Measurements from ENCODE around the gene NADK2. TPM values are rescaled to one million over a fixed set of nuclear protein-coding genes. Genes with fewer than 3 reads are reported as not detected.

Gene NADK2
- total RNA-seq, 1 experiment from 2014 or later = 49.9 TPM

DNA sequence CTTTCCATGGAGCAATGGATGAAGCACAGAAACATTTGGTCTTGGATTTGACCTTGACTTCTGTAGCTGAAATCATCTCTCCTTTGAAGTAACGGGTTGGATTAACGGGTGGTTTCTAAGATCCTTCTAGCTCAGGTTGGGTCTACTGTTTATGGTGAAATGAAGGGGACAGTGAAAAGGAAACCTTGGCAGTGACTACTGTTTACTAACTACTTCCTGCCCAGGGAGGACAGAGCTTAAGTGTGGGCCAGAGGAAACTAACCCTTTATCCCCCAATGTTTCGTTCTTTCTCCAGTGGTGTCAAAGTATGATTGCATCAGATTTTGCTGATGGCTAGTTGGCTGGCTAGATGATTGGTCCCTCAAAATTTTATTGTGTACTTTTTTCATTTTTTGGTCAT lies 67.6 kb downstream of the NADK2 start:
- Histone ChIP-seq H3K9me3 (replicated peaks) (no peaks in the 10 kb centered on the region), H3K27ac (no peak overlapping the region), H3K4me3 (no peak overlapping the region), H3K36me3 (peaks cover 100% of the 10 kb centered on the region), H3K27me3 (no peaks in the 10 kb centered on the region), H3K4me1 (0 out of 2 replicates have a peak, but pooled peaks cover 3% of the 10 kb centered on the region)
- no peak for DNase-seq

DNA sequence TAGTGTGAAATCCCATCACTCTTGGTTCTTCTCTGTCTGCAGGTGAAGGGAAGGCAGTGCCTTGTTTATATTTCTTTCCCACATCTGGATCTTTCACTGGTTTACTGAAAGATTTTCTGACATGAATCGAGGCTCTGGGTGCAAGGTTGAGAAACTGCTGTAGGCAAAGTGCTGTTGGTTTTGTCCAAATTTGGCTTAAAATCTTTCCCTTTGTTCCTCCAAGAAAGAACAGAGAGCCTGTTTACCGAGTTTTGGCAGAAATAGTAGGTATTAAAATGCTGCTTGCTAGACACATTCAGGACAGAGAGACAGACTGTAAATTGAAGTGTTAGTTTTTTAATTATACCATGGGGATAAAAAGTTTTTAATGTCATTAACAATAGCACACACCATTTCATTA lies 68.3 kb downstream of the NADK2 start:
- 0 out of 2 replicates have a peak, but pooled peaks cover 3% of the 10 kb centered on the region for H3K4me1 ChIP-seq
- H3K4me3 ChIP-seq = no peak overlapping the region
- H3K27ac ChIP-seq = no peak overlapping the region
- no peak for DNase-seq
- peaks cover 100% of the 10 kb centered on the region for H3K36me3 ChIP-seq
- H3K9me3 ChIP-seq (replicated peaks) = no peaks in the 10 kb centered on the region
- no peaks in the 10 kb centered on the region for H3K27me3 ChIP-seq

DNA sequence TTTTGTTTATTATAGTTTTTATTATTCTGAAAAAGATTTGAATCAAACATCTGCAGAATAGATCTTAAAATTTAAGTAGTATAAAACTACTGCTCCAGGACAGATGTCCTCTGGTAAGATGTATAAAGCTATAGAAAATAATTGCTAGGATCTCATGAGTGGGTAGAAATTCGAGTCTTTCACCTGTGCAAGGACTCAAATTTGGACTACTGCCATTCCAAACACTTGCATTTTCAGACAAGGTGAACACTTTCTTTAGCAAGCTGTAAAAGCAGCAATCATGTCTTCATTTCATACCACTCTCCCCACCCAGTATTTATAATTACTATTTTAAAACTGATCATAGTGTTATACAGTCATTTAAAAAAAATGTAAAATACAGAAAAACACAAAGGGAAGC lies 69.1 kb downstream of the NADK2 start:
- DNase-seq = no peak
- Histone ChIP-seq H3K4me1 (peaks cover 3% of the 10 kb centered on the region; the same call in 1 of the 2 replicates), H3K27ac (no peak overlapping the region), H3K9me3 (replicated peaks) (no peaks in the 10 kb centered on the region), H3K36me3 (peaks cover 100% of the 10 kb centered on the region), H3K4me3 (no peak overlapping the region), H3K27me3 (no peaks in the 10 kb centered on the region)

DNA sequence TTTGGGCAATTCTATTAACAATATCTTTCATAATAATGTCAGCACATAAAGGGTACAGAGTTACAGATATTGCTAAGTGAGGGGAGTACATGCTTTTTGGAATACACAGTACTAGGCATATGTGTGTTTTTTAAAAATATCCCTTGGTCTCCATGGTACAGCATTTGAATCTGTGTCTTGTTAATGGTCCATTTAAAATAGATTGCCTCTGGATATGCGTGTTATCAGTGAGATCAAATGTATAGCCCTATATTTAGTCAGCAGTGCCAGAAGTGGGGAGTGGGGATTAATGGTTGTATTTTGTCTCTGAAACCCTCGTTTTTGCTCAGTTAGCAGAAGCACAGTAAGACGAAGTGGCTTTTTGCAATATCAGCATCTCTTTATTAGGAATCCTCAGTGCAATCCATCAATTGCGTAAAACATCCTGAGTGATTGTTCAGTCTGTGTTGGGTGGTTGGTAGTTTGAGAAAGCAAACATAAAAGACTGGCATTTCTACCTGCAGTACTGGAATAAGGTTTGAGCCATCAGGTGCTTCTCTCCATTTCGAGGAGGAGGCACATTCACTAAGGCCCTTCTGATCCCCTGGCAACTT lies 70.8 kb downstream of the NADK2 start:
- Histone ChIP-seq H3K27ac (no peak overlapping the region), H3K4me3 (no peak overlapping the region), H3K36me3 (peaks cover 100% of the 10 kb centered on the region), H3K4me1 (peaks cover 6% of the 10 kb centered on the region; the same call in 1 of the 2 replicates), H3K27me3 (no peaks in the 10 kb centered on the region), H3K9me3 (replicated peaks) (no peaks in the 10 kb centered on the region)
- DNase-seq = no peak

DNA sequence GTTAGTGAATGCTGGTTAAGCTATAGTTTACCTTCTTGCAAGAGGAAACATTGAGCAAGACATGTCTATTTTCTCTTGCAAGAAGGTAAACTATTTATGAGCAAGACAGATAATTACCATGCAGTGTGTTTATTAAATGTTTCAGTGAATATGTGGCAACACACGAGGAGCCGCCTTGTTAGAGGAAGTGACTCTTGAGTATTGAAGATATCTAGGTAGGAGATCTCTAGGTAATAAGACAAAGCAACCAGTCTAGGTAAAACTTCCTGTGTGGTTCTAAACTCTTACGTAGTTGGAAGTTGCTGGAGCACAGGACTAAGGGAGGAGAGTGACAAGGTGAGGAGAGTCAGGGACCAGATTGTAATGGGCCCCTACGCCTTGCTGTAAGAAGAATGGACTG lies 73.0 kb downstream of the NADK2 start:
- Histone ChIP-seq H3K9me3 (replicated peaks) (no peaks in the 10 kb centered on the region), H3K4me3 (no peak overlapping the region), H3K36me3 (peaks cover 100% of the 10 kb centered on the region), H3K27me3 (no peaks in the 10 kb centered on the region), H3K4me1 (peaks cover 11% of the 10 kb centered on the region; the same call in 1 of the 2 replicates), H3K27ac (no peak overlapping the region)
- DNase-seq = no peak

DNA sequence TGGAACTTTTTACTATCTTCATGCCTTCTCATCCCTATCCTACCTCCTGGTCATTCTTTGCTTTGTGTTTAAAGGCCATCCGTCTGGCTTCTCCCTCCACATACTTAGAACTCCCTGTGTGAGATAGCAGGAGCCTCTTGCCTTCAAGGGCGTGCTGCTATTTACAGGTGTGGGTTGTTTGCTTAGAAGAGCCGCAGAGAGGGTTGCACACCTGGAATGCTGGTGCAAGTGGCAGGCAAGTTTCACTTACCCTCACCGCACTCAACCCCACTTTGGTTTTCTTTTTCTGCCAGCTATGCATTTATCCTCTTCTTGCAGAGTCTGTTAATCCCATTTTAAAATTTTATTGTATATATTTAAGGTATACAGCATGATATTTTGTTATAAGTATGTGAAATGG lies 77.3 kb downstream of the NADK2 start:
- peaks cover 54% of the 10 kb centered on the region for H3K4me1 ChIP-seq
- no peaks in the 10 kb centered on the region for H3K27me3 ChIP-seq
- DNase-seq = no peak
- no peak overlapping the region for H3K27ac ChIP-seq
- peaks cover 100% of the 10 kb centered on the region for H3K36me3 ChIP-seq
- no peak overlapping the region for H3K4me3 ChIP-seq
- H3K9me3 ChIP-seq (replicated peaks) = no peaks in the 10 kb centered on the region

DNA sequence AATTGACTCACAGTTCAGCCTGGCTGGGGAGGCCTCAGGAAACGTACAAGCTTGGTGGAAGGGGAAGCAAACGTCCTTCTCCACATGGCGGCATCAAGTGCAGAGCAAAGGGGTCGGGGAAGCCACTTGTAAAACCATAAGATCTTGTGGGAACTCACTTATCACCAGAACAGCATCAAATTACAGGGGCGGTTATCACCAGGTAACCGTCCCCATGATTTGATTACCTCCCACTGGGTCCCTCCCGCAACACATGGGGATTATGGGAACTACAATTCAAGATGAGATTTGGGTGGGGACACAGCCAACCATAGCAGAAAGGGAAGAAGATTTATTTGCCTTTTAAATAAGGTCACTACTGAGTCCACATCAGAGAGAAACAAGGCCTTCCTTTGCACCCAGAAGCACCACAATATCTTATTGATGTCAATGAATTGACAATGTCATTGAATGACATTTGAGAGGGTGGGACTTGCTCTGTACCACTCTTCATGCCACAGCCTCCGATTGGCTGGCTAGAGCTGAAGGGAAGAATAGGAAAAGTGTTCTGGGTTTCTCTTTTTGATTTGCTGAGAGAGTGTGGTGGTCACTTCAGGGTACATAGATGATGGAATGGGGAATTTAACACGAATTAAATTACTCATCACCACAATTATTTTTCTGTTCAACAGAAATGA lies 78.8 kb downstream of the NADK2 start:
- peaks cover 100% of the 10 kb centered on the region for H3K36me3 ChIP-seq

DNA sequence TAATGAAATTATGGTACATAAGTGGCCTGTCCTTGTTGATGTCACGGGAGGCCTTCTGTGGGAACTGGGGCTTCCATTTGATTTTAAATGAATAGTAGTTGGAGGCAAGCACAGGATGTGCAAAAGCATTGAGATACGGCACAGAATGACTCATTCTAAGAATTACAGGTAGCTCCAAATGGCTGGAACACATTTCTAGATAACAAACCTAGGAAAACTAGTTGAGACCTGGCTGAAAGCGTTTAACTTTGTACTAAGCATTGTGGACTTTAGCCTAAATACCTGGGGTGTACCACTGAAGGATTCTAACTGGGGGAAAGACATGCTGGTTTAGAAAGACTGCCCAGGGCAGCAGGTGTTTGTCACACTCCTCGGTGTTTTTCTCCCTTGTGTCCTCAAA lies 80.4 kb downstream of the NADK2 start:
- Histone ChIP-seq H3K36me3 (peaks cover 96% of the 10 kb centered on the region), H3K27ac (no peak overlapping the region; the same call in 1 of the 2 replicates), H3K9me3 (replicated peaks) (no peaks in the 10 kb centered on the region), H3K4me1 (peaks cover 81% of the 10 kb centered on the region), H3K4me3 (no peak overlapping the region), H3K27me3 (no peaks in the 10 kb centered on the region)
- DNase-seq = no peak

More for the DNA sequence above, 78.8 kb downstream of the NADK2 start:
- Histone ChIP-seq H3K27me3 (no peaks in the 10 kb centered on the region), H3K4me3 (no peak overlapping the region), H3K27ac (no peak overlapping the region), H3K4me1 (peaks cover 69% of the 10 kb centered on the region), H3K9me3 (replicated peaks) (no peaks in the 10 kb centered on the region)
- no peak for DNase-seq

DNA sequence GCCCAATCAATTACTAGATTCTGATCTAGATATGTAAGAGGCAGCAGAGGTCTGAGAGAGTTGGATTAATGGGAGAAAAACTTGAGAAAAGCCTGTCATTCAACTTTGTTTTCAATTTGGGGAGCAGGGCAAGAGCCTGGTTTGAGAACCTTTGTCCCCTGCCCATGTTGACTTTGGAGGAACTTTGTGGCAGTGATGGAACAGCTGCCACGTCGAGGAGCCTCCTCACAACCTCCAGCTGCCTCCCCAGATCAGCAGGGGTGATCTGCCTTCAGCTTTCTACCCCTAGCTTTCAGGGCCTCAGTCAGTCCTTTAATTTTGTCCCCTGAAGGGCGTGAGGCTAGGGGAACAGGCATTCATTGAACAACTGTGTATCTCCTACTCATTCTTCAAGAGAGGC lies 81.1 kb downstream of the NADK2 start:
- Histone ChIP-seq H3K27ac (peak overlapping the region; percentile 96), H3K4me3 (no peak overlapping the region), H3K27me3 (no peaks in the 10 kb centered on the region), H3K4me1 (peaks cover 78% of the 10 kb centered on the region), H3K36me3 (peaks cover 91% of the 10 kb centered on the region), H3K9me3 (replicated peaks) (no peaks in the 10 kb centered on the region)
- peak; percentile 63 to 82 for DNase-seq

DNA sequence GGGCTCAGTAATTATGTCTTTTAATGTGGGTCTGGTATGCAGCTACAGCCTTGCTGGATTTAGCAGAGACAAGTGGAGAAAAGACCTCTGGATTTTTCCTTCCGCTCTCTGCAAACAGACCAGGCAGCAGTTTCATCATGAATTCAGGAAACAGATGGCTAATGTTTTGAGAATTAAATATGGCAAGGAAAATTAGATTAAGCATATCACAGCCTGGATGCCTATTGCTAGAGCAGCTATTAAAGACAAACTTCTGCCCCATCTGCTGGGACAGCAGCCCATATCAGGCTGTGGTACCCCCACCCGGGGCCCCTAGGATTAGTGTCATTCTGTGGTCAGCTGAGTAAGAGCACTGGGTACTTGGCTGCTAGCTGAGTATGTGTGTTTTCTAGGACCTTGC lies 83.6 kb downstream of the NADK2 start:
- Histone ChIP-seq H3K36me3 (peaks cover 91% of the 10 kb centered on the region), H3K4me1 (peaks cover 72% of the 10 kb centered on the region), H3K27me3 (no peaks in the 10 kb centered on the region), H3K9me3 (replicated peaks) (no peaks in the 10 kb centered on the region), H3K27ac (peak overlapping the region; percentile 96), H3K4me3 (peak overlapping the region; percentile 33)
- peak; percentile 81 to 89 for DNase-seq

DNA sequence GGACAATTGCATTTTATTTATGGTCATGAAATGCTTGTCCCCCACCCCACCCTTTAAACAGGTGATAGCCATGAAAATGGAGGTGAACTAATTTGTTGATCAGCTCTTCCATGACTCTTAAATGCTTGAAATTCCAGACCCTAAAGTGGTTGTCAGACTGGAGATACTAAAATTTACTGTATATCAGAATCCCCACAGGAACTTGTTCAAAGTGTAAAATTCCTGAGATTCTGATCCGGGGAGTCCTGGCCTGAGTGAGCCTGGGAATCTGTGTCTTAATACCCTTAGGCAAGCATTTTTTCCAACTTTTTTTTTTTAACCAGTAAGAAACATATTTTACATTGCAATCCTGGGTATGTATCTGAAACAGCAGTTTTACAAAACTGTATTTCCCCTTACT lies 85.1 kb downstream of the NADK2 start:
- Histone ChIP-seq H3K9me3 (replicated peaks) (no peaks in the 10 kb centered on the region), H3K36me3 (peaks cover 86% of the 10 kb centered on the region), H3K27me3 (no peaks in the 10 kb centered on the region), H3K27ac (peak overlapping the region; percentile 96), H3K4me3 (peak overlapping the region; percentile 33), H3K4me1 (peaks cover 57% of the 10 kb centered on the region)
- DNase-seq = no peak

DNA sequence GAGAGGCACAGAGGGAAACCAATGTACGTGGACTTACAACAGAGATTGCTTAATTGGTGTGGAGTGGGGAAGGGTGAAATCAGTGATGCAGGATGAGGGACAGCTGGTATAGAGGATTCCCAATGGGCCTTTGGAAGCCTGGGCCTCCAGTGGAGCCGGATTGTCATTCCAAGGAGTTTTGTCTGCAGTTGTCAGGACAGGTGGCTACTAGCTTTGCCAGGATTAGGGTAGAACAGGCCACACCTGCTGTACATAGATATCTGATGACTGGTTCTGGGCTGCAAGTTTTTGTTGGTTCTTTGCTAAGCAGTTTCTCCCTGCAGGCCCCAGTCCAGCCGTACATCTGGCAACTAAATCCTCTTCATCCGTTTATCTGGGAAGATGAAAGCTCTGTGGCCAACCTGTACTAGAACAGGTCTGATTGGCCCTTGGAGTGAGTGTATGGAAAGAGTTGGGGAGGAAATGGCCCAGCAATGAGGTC lies 85.6 kb downstream of the NADK2 start:
- peak overlapping the region; percentile 87 for H3K4me3 ChIP-seq
- H3K27ac ChIP-seq = peak overlapping the region; percentile 96
- H3K4me1 ChIP-seq = peaks cover 52% of the 10 kb centered on the region
- H3K27me3 ChIP-seq = no peaks in the 10 kb centered on the region
- H3K36me3 ChIP-seq = peaks cover 81% of the 10 kb centered on the region
- peak; percentile 97 to 99 for DNase-seq
- H3K9me3 ChIP-seq (replicated peaks) = no peaks in the 10 kb centered on the region

DNA sequence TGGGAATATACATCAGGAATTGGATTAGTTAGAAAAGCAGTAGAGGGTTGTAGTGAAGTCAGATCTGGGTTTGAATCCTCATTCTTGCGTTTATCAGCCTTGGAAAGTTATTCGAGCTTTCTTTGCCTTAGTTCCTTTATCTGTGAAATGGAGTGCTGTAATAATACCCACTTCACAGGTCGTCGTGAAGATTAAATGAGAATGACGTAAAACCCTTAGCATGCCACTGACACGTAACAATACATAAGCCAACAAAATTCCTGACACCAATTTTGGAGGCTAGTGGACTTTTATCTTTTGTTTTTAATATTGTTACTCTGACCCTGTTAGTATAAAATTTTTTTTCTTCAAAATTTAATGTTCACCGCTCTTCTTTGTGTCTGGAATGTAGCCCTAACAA lies 86.4 kb downstream of the NADK2 start:
- H3K36me3 ChIP-seq = peaks cover 73% of the 10 kb centered on the region
- H3K4me3 ChIP-seq = peak overlapping the region; percentile 87
- no peak for DNase-seq
- H3K27me3 ChIP-seq = no peaks in the 10 kb centered on the region
- H3K27ac ChIP-seq = peak overlapping the region; percentile 96
- H3K9me3 ChIP-seq (replicated peaks) = no peaks in the 10 kb centered on the region
- H3K4me1 ChIP-seq = peaks cover 46% of the 10 kb centered on the region

DNA sequence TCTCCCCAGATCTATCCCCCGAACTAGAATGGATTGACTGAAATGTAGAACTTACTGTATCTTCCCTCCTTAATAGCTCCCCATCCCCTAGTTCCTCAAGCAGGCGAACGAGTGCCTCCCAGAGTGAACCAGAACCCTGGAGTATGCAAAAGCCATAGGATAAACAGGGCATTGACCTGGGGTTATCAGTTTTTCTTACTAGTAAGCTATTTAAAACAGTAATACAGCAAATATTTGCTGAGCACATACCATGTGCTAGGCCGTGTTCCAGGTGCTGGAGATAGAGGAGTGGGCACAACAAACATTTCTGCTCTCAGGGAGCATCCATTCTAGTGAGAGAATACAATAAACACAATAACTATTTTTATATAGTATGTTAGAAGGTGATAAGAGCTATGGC lies 88.0 kb downstream of the NADK2 start:
- no peaks in the 10 kb centered on the region for H3K27me3 ChIP-seq

DNA sequence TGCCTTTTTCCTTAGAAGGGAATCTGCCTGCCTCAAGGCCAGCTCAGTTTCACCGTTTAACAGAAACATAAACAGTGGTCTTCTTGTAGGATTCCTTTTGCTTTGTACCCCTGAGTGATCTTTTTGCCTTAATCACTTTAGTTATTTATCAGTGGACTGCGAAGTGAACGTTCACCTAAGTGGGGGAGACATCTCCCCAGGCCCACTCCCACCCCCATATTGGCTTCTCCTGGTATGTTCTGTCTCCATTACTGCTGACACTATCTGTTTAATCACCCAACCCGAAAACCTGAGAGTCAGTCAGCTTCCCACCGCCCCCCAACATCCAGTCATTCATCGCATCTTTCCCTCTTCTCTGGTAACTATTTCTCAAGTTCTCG lies 88.4 kb downstream of the NADK2 start:
- Histone ChIP-seq H3K36me3 (peaks cover 53% of the 10 kb centered on the region), H3K4me1 (peaks cover 34% of the 10 kb centered on the region), H3K9me3 (replicated peaks) (no peaks in the 10 kb centered on the region), H3K27ac (peak overlapping the region; percentile 96), H3K4me3 (peak overlapping the region; percentile 87), H3K27me3 (no peaks in the 10 kb centered on the region)
- DNase-seq = no peak

More for the DNA sequence above, 88.0 kb downstream of the NADK2 start:
- peak overlapping the region; percentile 96 for H3K27ac ChIP-seq
- H3K4me1 ChIP-seq = peaks cover 39% of the 10 kb centered on the region
- DNase-seq = no peak
- H3K36me3 ChIP-seq = peaks cover 57% of the 10 kb centered on the region
- H3K4me3 ChIP-seq = peak overlapping the region; percentile 87
- no peaks in the 10 kb centered on the region for H3K9me3 ChIP-seq (replicated peaks)
